Placental pericyte (primary cell): ENCODE measurements around the gene RABAC1. TPM values are rescaled to one million over a fixed set of nuclear protein-coding genes. Genes with fewer than 3 reads are reported as not detected.

ENCODE experiments used
- total RNA-seq: library from RNA; depleted of rRNA; stranded (reverse); fragments of >200 nt; gene quantifications from 2 replicates; pipeline ENCODE4 v1.2.3, GENCODE V29; 2012

The RABAC1 gene
- total RNA-seq = 127 and 236 TPM in 2 replicates

GRCh38 chr19:41959056-41960053 is at the start of gene RABAC1:
Gene RABAC1 (minus strand): TSS chr19:41959321. CDS start chr19:41959292, 29 bp downstream.

GRCh38 chr19:41993612-41994483 is 34.7 kb upstream of the RABAC1 start, which contains the start of gene ATP1A3:
Gene ATP1A3 (minus strand): TSS chr19:41994230. CDS start chr19:41994076, 154 bp downstream.

GRCh38 chr19:41928221-41928683 is 30.9 kb downstream of the RABAC1 start, which contains the start of gene ERFL:
Gene ERFL (minus strand): TSS chr19:41928449. CDS start chr19:41912919, 15,530 bp downstream.

Other genes with a start within 250 kb of the RABAC1 start
- gene CEACAM6, start 203.8 kb downstream of the RABAC1 start, total RNA-seq = not detected in 2 replicates
- gene CEACAM3, start 162.7 kb downstream of the RABAC1 start, total RNA-seq = not detected in 2 replicates
- gene LYPD4, start 114.6 kb downstream of the RABAC1 start, total RNA-seq = not detected in 2 replicates
- gene DMRTC2, start 114.3 kb downstream of the RABAC1 start, total RNA-seq = not detected in 2 replicates
- 427 and 1,029 TPM in 2 replicates for gene RPS19, start 99.1 kb downstream of the RABAC1 start, total RNA-seq
- 0.22 TPM in 1 of 2 replicates, not detected in the other for gene CD79A, start 82.0 kb downstream of the RABAC1 start, total RNA-seq
- gene ARHGEF1, start 76.1 kb downstream of the RABAC1 start, total RNA-seq = 40.9 and 68.7 TPM in 2 replicates
- under 0.01 TPM in 1 of 2 replicates, not detected in the other for gene ERFL, start 30.9 kb downstream of the RABAC1 start, total RNA-seq
- gene ATP1A3, start 34.9 kb upstream of the RABAC1 start, total RNA-seq = not detected in 2 replicates
- gene GRIK5, start 110.9 kb upstream of the RABAC1 start, total RNA-seq = under 0.01 TPM in 1 of 2 replicates, not detected in the other
- 13.6 and 32.6 TPM in 2 replicates for gene ZNF574, start 116.8 kb upstream of the RABAC1 start, total RNA-seq
- gene POU2F2, start 173.1 kb upstream of the RABAC1 start, total RNA-seq = 11.6 and 17.3 TPM in 2 replicates